Mesodermal cell (in vitro differentiated cells): ENCODE results near the gene ARHGEF4.

Experiments
- H3K27ac ChIP-seq: 2 replicates; pipeline ENCODE4 v1.7.0; 2013; ENCODE audit warnings: mild to moderate bottlenecking, low read depth, low read length, moderate library complexity; ENCODE audit not compliant: severe bottlenecking
- H3K36me3 ChIP-seq: 2 replicates; pipeline ENCODE4 v1.7.1; 2013; ENCODE audit warnings: mild to moderate bottlenecking, low read length, moderate library complexity; ENCODE audit not compliant: control insufficient read depth, insufficient read depth
- H3K4me1 ChIP-seq: one replicate; pipeline ENCODE4 v1.7.1; 2013; ENCODE audit warnings: mild to moderate bottlenecking, low read length; ENCODE audit not compliant: insufficient read depth, control insufficient read depth, poor library complexity, severe bottlenecking
- H3K4me3 ChIP-seq: 2 replicates; pipeline ENCODE4 v1.7.0; 2013; ENCODE audit warnings: low read length, control low read depth, mild to moderate bottlenecking; ENCODE audit not compliant: insufficient read depth, poor library complexity, severe bottlenecking; ENCODE audit errors: extremely low read depth
- H3K9me3 ChIP-seq: 2 replicates; pipeline ENCODE4 v1.7.1; 2013; ENCODE audit warnings: mild to moderate bottlenecking, low read length, moderate library complexity; ENCODE audit not compliant: control insufficient read depth
- WGBS, 2 experiments: methylation state at CpG; one replicate each; pipeline ENCODE4 v1.1.5; 2013; ENCODE audit warnings: missing lambda C conversion rate in 2 of 2; ENCODE audit not compliant: insufficient coverage in 2 of 2; 5-methylcytosine and 5-hydroxymethylcytosine counted together

ARHGEF4 gene

DNA sequence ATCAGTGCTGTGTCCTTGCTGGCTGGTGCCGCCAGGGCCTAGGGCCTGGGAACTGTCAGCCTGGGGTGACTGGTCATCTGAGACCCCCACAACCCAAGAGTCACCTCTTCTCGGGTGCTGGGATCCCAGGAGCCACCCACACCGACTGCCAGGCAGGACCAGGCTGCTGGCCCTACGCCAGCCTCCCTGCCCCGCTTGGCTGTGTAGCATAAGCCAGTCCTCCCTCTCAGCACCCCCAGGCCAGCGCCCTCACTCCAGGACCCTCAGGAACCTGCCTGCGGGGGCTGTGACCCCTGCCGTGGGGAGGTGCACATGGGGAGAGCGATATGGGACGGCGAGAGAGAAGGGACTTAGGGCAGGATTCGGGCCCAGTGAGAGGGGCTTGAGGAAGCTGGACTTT lies 9.5 kb downstream of the ARHGEF4 start:
- H3K27ac ChIP-seq, result no peak overlapping the region
- 86 to 90% methylated on average over 9 of the region's 12 CpGs for WGBS, 2 experiments
- H3K4me3 ChIP-seq, result no peak overlapping the region
- no peaks in the 10 kb centered on the region for H3K36me3 ChIP-seq
- H3K9me3 ChIP-seq, result no peaks in the 10 kb centered on the region
- no peaks in the 10 kb centered on the region for H3K4me1 ChIP-seq

- 89 to 93% methylated on average over 16 of the region's 18 CpGs for WGBS, 2 experiments
- Histone ChIP-seq H3K27ac (no peak overlapping the region), H3K4me1 (no peaks in the 10 kb centered on the region), H3K36me3 (no peaks in the 10 kb centered on the region), H3K4me3 (no peak overlapping the region), H3K9me3 (no peaks in the 10 kb centered on the region)
These were observed 10.1 kb downstream of the ARHGEF4 start for GRCh38 chr2:130846686-130847375.

DNA sequence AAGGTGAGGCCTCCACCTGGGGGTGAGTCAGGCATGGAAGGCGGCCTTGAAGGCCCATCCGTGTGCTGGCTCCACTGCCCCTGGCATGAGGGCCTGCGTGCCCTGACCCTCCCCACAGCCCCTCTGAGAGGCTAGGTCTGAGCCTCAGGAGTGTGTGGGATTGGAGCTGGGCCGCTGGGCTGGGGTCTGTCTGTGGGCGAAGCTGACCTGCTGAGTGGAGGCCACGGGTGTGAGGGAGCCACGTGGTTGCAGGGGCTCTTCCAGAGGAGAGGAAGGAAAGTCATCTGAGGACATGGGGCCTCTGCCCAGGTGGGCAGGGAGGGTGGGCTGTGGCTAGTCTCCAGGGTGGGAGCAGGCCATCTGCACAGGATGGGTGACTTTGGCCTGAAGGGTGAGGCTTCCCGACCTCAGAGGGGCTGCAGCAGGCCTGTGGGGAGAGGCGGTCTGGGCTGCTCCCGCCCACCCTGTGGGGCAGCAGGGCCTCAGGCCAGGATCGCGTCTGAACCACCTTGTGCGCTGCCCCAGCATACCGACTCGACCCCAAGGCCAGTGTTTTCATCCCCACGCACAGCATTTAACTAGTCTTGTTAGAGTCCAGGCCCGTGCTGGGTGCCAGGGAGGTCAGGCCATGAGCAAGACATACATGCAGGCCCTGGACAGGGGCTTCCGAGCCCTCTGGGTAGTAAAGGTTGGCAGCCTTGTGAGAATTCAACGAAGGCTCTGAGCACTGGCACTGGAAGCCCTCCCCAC lies 11.2 kb downstream of the ARHGEF4 start:
- Histone ChIP-seq H3K4me1 (no peaks in the 10 kb centered on the region), H3K9me3 (no peaks in the 10 kb centered on the region), H3K27ac (no peak overlapping the region), H3K4me3 (no peak overlapping the region), H3K36me3 (no peaks in the 10 kb centered on the region)
- 91 to 92% methylated on average over 12 to 18 of the region's 19 CpGs for WGBS, 2 experiments

- H3K9me3 ChIP-seq, result no peaks in the 10 kb centered on the region
- no peak overlapping the region for H3K4me3 ChIP-seq
- 90 to 92% methylated on average over 7 to 10 of the region's 12 CpGs for WGBS, 2 experiments
- no peaks in the 10 kb centered on the region for H3K4me1 ChIP-seq
- no peak overlapping the region for H3K27ac ChIP-seq
- H3K36me3 ChIP-seq, result no peaks in the 10 kb centered on the region
These were observed 12.0 kb downstream of the ARHGEF4 start for GRCh38 chr2:130848526-130849210.

- H3K4me1 ChIP-seq, result no peaks in the 10 kb centered on the region
- H3K9me3 ChIP-seq, result no peaks in the 10 kb centered on the region
- H3K4me3 ChIP-seq, result no peak overlapping the region
- no peak overlapping the region for H3K27ac ChIP-seq
- no peaks in the 10 kb centered on the region for H3K36me3 ChIP-seq
- WGBS, 2 experiments, result 90 to 93% methylated on average over 5 to 8 of the region's 10 CpGs
These were observed 13.4 kb downstream of the ARHGEF4 start for GRCh38 chr2:130849896-130850787.

DNA sequence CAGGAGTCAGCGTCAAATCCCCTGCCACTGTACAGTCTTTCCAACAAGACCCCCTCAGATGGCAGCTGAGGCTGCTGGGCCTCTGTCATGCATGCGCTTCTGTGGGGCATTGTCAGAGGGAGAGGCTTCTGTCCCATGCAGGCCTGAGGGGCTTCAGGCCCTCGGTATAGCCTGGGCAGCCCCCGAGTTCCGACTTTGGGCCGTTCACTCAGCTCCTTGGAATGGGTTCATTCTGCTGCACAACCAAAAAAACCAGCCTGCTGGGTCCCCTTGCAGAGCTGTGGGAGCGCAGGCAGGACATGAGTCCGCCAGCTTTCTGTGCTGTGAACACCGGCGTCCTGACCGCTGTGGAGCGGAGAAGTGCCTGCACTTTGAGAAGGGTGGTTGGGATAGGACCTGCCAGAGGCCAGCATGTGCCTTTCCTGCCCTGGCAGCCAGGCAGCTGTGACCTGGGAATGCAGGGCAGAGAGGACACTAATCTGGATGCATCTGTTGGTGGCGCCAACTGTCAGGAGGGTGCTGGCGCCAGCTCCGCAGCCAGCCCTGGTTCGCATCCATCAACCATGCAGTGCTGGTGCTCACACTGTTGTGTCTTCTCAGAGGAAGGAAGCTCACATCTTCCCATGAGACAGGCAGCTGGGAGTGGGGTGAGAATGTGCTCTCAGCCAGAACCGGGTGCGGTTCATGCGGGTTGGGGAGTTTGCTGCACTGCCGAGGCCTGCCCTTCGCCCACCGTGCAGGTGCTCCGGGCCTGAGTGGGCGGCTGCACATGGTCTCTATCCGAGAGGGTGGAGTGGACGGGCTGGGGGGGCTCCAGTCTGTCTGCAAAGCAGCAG lies 14.3 kb downstream of the ARHGEF4 start:
- Histone ChIP-seq H3K9me3 (no peaks in the 10 kb centered on the region), H3K36me3 (no peaks in the 10 kb centered on the region), H3K27ac (no peak overlapping the region), H3K4me3 (no peak overlapping the region), H3K4me1 (no peaks in the 10 kb centered on the region)
- 89 to 93% methylated on average over 23 of the region's 26 CpGs for WGBS, 2 experiments

GRCh38 chr2:130851624-130852382 lies 15.1 kb downstream of the ARHGEF4 start:
- Histone ChIP-seq H3K4me3 (no peak overlapping the region), H3K36me3 (no peaks in the 10 kb centered on the region), H3K9me3 (no peaks in the 10 kb centered on the region), H3K4me1 (no peaks in the 10 kb centered on the region), H3K27ac (no peak overlapping the region)
- WGBS, 2 experiments, result 87 to 90% methylated on average over 10 to 13 of the region's 14 CpGs

- Histone ChIP-seq H3K27ac (no peak overlapping the region), H3K4me1 (no peaks in the 10 kb centered on the region), H3K4me3 (no peak overlapping the region), H3K9me3 (no peaks in the 10 kb centered on the region), H3K36me3 (no peaks in the 10 kb centered on the region)
- 88 to 96% methylated on average over 16 to 17 of the region's 18 CpGs for WGBS, 2 experiments
These were observed 15.9 kb downstream of the ARHGEF4 start for GRCh38 chr2:130852521-130853115.

DNA sequence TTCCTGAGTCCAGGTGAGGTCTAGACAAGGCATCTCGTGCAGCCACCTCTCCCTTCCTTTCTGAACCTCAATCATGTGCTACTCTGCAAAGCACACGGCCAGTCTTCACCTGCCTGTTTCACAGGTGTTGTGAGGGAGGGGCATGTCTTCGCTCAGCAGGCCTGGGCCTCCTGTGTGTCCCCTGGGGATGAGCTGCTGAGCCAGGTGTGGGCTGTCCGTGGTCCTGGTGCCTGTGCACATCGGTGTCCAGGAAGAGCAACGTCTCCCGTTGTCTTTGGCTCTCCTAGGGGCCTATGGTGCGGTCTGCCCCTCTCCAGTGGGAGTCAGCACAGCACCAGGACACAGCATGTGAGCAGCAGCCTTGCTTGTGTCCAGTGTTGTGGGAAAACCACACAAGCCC lies 16.7 kb downstream of the ARHGEF4 start:
- Histone ChIP-seq H3K36me3 (no peaks in the 10 kb centered on the region), H3K4me1 (no peaks in the 10 kb centered on the region), H3K9me3 (no peaks in the 10 kb centered on the region), H3K27ac (no peak overlapping the region), H3K4me3 (no peak overlapping the region)
- WGBS, 2 experiments, result 86 to 92% methylated on average over 7 to 8 of the region's 8 CpGs
